Stomach (tissue), 9 donors: ENCODE results near the gene ADAMTS16. TPM values are rescaled to one million over a fixed set of nuclear protein-coding genes. Genes with fewer than 3 reads are reported as not detected.

ENCODE experiments used
- DNase-seq, 2 donors: peaks; one replicate each; pipeline versions ENCODE4 v3.0.0 to v3.0.0-alpha.2; 2013 to 2019
- H3K27ac ChIP-seq, 5 donors: fragments of 200-600 bp in 4 of 5; sonication (generic) in 4 of 5; one replicate each; pipeline ENCODE4 v1.5.1; 2013 to 2019; ENCODE audit warnings: mild to moderate bottlenecking in 1 of 5, moderate library complexity in 1 of 5
- H3K27me3 ChIP-seq, 3 donors: fragments of 200-600 bp; sonication (generic); one replicate each; pipeline ENCODE4 v1.5.1; 2017 to 2019; ENCODE audit warnings: mixed run types in 1 of 3
- H3K36me3 ChIP-seq, 4 donors: fragments of 200-600 bp; sonication (generic); 1 replicate in 3 of 4; 2 replicates in 1 of 4; pipeline ENCODE4 v1.5.1; 2016 to 2019
- H3K4me1 ChIP-seq, 4 donors: fragments of 200-600 bp; sonication (generic); one replicate each; pipeline ENCODE4 v1.5.1; 2016 to 2019
- H3K4me3 ChIP-seq, 4 donors: fragments of 200-600 bp; sonication (generic) in 3 of 4; one replicate each; pipeline ENCODE4 v1.5.1; 2016 to 2019; ENCODE audit warnings: mild to moderate bottlenecking in 1 of 4
- H3K9me3 ChIP-seq, 4 donors: fragments of 200-600 bp; sonication (generic); one replicate each; pipeline ENCODE4 v1.5.1; 2016 to 2019
- EP300 ChIP-seq: sonication (generic); formaldehyde crosslinking; IDR thresholded peaks from one replicate; pipeline ENCODE4 v1.6.1; 2017; ENCODE audit warnings: antibody characterized with exemption
- POLR2A ChIP-seq, 4 donors: fragments of 450-650 bp; IDR thresholded peaks; one replicate each; pipeline ENCODE4 v1.6.1; 2016; ENCODE audit warnings: antibody characterized with exemption in 4 of 4, control low read depth in 2 of 4, mild to moderate bottlenecking in 1 of 4, moderate library complexity in 1 of 4
- POLR2AphosphoS5 ChIP-seq, 3 donors: sonication (generic); formaldehyde crosslinking; IDR thresholded peaks; one replicate each; pipeline ENCODE4 v1.6.1; 2016; ENCODE audit warnings: antibody characterized with exemption in 3 of 3
- WGBS, 5 donors: extraction: QIAGEN DNeasy Blood & Tissue Kit in 3 of 5; methylation state at CpG; one replicate each; pipeline versions ENCODE4 v1.1.5 to v1.1.7; 2013 to 2018; 5-methylcytosine and 5-hydroxymethylcytosine counted together
- intact Hi-C: fragments of 100-400 bp; cut with DNase I; formaldehyde crosslinking; loops from one replicate; pipeline ENCODE4 v1.15.1; 2023; ENCODE audit warnings: low total_unique reads
- polyA plus RNA-seq, 3 donors: library from polyadenylated mRNA; stranded (reverse); fragments of 200-250 nt; gene quantifications; one replicate each; pipeline ENCODE4 v1.2.3, GENCODE V29; 2013
- total RNA-seq, 5 donors: library from RNA; depleted of rRNA; stranded (reverse); fragments of >200 nt; gene quantifications; one replicate each; pipeline versions ENCODE4 v1.1.0 to v1.2.3, GENCODE V29; 2014 to 2016
- TF ChIP-seq, protein P1 (sequence below), 7 experiments: fragments of 450-650 bp in 4 of 7; fragments of 200-600 bp in 3 of 7; sonication (generic) in 3 of 7; IDR thresholded peaks; one replicate each; pipeline ENCODE4 v1.5.1; 2016 to 2019; ENCODE audit warnings: antibody characterized with exemption in 7 of 7, control low read depth in 2 of 7, mild to moderate bottlenecking in 1 of 7
- donor health status: healthy with polysubstance abuse.
- donor health status: Bipolar disorder and iron deficiency.
- donor health status: healthy.

ADAMTS16 gene
- total and polyA plus RNA-seq, 8 donors = 0.29 to 12.7 TPM; not detected in 6

DNA sequence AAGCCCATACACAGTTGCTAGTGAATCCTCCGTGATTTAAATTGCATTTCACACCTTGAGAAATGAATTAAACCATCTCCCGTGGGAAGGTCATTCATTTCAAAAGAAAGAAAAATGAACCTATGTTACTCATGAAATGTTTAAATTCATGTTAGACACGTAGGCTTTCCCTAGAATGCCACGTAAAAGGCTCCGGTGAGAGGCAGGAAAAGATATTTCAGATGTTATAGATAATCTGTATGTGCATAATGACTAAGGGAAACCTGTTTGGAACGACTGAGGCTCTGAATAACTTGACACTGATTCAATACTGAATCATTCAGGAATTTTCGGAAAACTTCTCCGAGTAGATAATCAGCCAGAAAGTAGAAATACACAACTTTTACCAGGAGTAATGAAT, 148.1 kb downstream of the ADAMTS16 start:
- no peak overlapping the region for H3K4me3 ChIP-seq
- intact Hi-C loops = no loop called here
- no peak for DNase-seq
- no peaks in the 10 kb centered on the region for H3K36me3 ChIP-seq
- H3K9me3 ChIP-seq = peaks cover 0 to 13% (median 2%) of the 10 kb centered on the region in 4 donors
- TF ChIP-seq POLR2A (IDR thresholded peaks at IDR 0.05) (no peak), EP300 (no peak), POLR2AphosphoS5 (IDR thresholded peaks at IDR 0.05) (no peak)
- TF ChIP-seq, protein P1, sequence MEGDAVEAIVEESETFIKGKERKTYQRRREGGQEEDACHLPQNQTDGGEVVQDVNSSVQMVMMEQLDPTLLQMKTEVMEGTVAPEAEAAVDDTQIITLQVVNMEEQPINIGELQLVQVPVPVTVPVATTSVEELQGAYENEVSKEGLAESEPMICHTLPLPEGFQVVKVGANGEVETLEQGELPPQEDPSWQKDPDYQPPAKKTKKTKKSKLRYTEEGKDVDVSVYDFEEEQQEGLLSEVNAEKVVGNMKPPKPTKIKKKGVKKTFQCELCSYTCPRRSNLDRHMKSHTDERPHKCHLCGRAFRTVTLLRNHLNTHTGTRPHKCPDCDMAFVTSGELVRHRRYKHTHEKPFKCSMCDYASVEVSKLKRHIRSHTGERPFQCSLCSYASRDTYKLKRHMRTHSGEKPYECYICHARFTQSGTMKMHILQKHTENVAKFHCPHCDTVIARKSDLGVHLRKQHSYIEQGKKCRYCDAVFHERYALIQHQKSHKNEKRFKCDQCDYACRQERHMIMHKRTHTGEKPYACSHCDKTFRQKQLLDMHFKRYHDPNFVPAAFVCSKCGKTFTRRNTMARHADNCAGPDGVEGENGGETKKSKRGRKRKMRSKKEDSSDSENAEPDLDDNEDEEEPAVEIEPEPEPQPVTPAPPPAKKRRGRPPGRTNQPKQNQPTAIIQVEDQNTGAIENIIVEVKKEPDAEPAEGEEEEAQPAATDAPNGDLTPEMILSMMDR (IDR thresholded peaks at IDR 0.05) = no peak
- no peak overlapping the region for H3K27ac ChIP-seq
- H3K4me1 ChIP-seq = no peaks in the 10 kb centered on the region
- 60 to 73% (median 66%) methylated on average over 8 of the region's 8 CpGs for WGBS, 5 donors
- no peaks in the 10 kb centered on the region for H3K27me3 ChIP-seq

DNA sequence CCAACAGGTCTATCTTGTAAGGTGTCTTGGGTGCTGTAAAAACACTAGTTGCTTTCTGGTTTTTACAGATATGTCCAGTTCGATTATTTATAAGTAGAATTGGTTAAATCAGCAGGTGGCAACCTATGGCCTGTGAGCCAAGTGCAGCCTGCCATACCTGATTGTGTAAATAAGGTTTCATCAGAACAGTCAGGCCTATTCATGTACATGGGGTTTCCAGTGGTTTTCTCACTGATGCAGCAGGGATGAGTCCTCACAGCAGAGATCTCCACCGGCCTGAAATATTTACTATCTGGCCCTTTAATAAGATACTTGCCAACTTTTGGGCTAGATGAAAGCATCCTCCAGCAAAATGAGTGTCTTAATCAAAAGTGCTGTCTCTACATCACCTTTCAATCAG, 149.4 kb downstream of the ADAMTS16 start:
- TF ChIP-seq POLR2AphosphoS5 (IDR thresholded peaks at IDR 0.05) (no peak), EP300 (no peak)
- TF ChIP-seq, protein P1 (IDR thresholded peaks at IDR 0.05) = no peak
- 66 to 86% (median 77%) methylated on average over 2 of the region's 2 CpGs for WGBS, 5 donors

DNA sequence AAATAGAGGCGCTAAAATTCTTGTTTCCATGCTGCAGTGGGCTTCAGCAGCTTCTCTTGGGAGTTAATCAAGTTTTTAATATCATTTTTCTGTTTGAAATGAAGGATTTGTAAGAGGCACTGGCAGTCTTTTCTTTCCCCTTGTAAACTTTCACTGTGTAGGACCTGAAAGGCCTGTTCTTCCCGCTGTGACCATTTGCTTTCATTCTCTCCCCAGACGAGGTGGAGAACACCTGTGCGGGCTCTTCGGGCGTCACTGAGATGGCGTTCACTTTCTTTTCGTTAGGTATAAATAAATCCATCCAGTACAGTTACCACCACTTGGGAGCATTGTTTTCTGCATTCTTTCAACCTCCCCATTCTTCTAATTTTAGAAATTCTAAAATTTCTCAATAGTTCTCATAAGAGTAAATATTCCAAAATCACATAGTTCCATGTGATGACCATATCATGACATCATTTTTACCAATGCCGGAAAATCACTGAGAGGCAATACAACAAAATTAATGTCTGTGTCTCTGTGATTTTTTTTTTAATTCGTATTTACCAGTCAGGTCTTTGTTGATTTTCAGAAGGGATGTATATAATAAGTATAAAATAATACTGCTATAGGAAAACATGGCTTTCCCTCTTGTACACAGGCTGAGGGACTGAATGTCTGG, 150.7 kb downstream of the ADAMTS16 start:
- H3K9me3 ChIP-seq = peaks cover 0 to 21% (median 11%) of the 10 kb centered on the region in 4 donors
- H3K27ac ChIP-seq = no peak overlapping the region
- no peak for TF ChIP-seq EP300
- no peak for TF ChIP-seq POLR2AphosphoS5 (IDR thresholded peaks at IDR 0.05)
- TF ChIP-seq, protein P1 (IDR thresholded peaks at IDR 0.05) = no peak
- TF ChIP-seq POLR2A (IDR thresholded peaks at IDR 0.05) = no peak
- no peaks in the 10 kb centered on the region for H3K27me3 ChIP-seq
- DNase-seq = no peak
- 68 to 85% (median 76%) methylated on average over 10 of the region's 10 CpGs for WGBS, 5 donors
- intact Hi-C loops = no loop called here
- no peaks in the 10 kb centered on the region for H3K4me1 ChIP-seq
- no peak overlapping the region for H3K4me3 ChIP-seq
- no peaks in the 10 kb centered on the region for H3K36me3 ChIP-seq

More for the DNA sequence above, 149.4 kb downstream of the ADAMTS16 start:
- DNase-seq = no peak
- Histone ChIP-seq H3K27me3 (no peaks in the 10 kb centered on the region), H3K4me3 (no peak overlapping the region), H3K9me3 (peaks cover 0 to 21% (median 10%) of the 10 kb centered on the region in 4 donors), H3K4me1 (no peaks in the 10 kb centered on the region), H3K36me3 (no peaks in the 10 kb centered on the region), H3K27ac (no peak overlapping the region)
- intact Hi-C loops = no loop called here

- H3K9me3 ChIP-seq = peaks cover 0 to 21% (median 11%) of the 10 kb centered on the region in 4 donors
- no peaks in the 10 kb centered on the region for H3K36me3 ChIP-seq
- TF ChIP-seq EP300 (no peak), POLR2AphosphoS5 (IDR thresholded peaks at IDR 0.05) (no peak), POLR2A (IDR thresholded peaks at IDR 0.05) (no peak)
- TF ChIP-seq, protein P1 (IDR thresholded peaks at IDR 0.05) = no peak
- H3K4me3 ChIP-seq = no peak overlapping the region
- intact Hi-C loops = no loop called here
- H3K27me3 ChIP-seq = no peaks in the 10 kb centered on the region
- DNase-seq = peak in 1 of 2 donors; percentile 25
- 54 to 79% (median 61%) methylated on average over 7 of the region's 7 CpGs for WGBS, 5 donors
- no peak overlapping the region for H3K27ac ChIP-seq
- H3K4me1 ChIP-seq = no peaks in the 10 kb centered on the region
Measured at GRCh38 chr5:5291357-5291756, 151.2 kb downstream of the ADAMTS16 start.
